ENCODE data around the gene KRTAP4-1. TPM values are rescaled to one million over a fixed set of nuclear protein-coding genes. Genes with fewer than 3 reads are reported as not detected.
"Not testable (repeated sequence)": the region's sequence is repeated elsewhere in the genome, so short reads cannot be mapped to it uniquely, and the experiment has no call there.

KRTAP4-1 gene
- total RNA-seq, 1 donor = not detected

- Histone ChIP-seq H3K4me3 (ENCODE audit: low read length) (no peak overlapping the region), H3K27me3 (ENCODE audit: insufficient read depth, low read length) (peaks cover 6% of the 10 kb centered on the region), H3K4me1 (ENCODE audit: insufficient read depth, low read length) (no peaks in the 10 kb centered on the region), H3K9me3 (ENCODE audit: low read depth, low read length) (no peaks in the 10 kb centered on the region)
Observed at GRCh38 chr17:41186872-41187271, 2.2 kb upstream of the KRTAP4-1 start.

DNA sequence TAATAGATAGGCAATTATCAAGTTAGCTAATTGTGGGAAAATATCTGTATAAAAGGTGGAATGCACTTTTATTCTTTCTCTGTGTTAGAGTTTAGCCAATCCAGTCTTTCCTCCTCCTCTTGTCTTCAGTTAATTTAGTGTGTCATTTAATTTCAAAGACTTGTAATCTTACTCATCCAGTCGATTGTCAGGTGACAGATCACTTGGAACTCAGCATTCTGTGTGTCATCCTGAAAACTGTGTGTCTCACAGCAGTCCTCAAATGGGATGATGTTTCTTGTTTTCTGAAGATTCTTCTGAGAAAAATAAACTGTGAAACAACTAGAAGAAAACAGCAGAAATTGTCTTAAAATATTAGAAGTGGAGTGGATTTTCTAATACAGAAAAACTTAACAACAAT lies 290 bp upstream of the KRTAP4-1 start:
- H3K27me3 ChIP-seq (ENCODE audit: insufficient read depth, low read length) = peaks cover 3% of the 10 kb centered on the region
- H3K9me3 ChIP-seq (ENCODE audit: low read depth, low read length) = no peaks in the 10 kb centered on the region
- no peak overlapping the region for H3K4me3 ChIP-seq (ENCODE audit: low read length)
- H3K4me1 ChIP-seq (ENCODE audit: insufficient read depth, low read length) = no peaks in the 10 kb centered on the region

DNA sequence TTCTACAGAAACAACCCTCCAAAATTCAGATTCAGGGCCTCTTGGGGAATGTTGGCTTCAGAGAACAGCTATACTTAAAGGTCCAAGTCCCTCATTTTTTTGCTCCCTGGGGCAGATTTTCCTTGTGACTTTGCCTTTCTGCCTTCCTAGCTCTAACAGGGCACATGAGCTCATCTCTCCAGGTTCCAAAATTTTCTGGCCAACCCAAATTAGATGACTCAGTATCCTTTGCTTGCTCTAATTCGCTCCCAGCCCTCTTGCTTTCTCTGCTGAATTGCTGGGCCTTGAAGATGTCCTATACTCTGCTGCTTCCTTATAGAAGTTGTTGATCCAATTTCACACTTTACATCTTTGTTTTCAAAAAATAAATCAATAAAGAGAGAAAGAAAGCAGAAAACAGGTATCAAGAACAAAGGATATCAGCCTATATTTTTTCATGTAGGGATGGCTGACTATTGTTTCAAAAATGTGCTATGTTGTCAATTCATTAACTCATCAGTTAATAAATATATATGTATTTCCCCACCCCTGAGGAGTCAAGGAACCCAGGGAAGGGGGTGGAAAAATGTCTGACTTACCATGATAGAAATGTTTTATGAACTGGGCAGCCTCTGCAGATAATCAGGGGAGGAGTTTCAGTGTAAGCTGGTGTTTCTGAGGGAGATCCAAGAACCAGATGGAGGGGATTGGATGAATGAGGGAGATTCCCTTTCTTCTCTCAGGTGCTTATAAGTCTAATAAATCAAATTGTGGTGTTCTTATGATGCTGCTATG lies 5.7 kb downstream of the KRTAP4-1 start:
- Histone ChIP-seq H3K4me3 (ENCODE audit: low read length) (no peak overlapping the region), H3K27me3 (ENCODE audit: insufficient read depth, low read length) (no peaks in the 10 kb centered on the region), H3K4me1 (ENCODE audit: insufficient read depth, low read length) (peaks cover 20% of the 10 kb centered on the region), H3K9me3 (ENCODE audit: low read depth, low read length) (no peaks in the 10 kb centered on the region)

DNA sequence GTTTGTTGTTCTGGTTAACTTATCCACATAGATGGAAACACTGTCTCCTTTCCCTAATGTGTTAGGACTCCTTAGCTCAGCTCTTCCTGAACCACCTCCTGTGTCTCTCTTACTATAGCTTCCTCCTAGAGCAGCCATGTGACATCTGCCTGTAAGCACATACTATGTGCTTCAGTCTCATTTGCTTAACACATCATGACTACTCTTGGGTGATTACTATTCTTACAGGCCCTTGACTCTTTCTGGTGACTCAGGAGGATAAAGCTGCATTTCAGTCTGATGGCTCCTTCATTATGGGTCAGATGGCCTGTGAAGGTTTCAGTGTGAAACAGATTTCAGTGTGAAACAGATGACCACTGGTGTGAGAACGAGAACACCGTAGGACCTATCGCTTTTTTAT lies 6.4 kb downstream of the KRTAP4-1 start:
- peaks cover 20% of the 10 kb centered on the region for H3K4me1 ChIP-seq (ENCODE audit: insufficient read depth, low read length)
- no peaks in the 10 kb centered on the region for H3K27me3 ChIP-seq (ENCODE audit: insufficient read depth, low read length)
- H3K4me3 ChIP-seq (ENCODE audit: low read length) = no peak overlapping the region
- no peaks in the 10 kb centered on the region for H3K9me3 ChIP-seq (ENCODE audit: low read depth, low read length)

DNA sequence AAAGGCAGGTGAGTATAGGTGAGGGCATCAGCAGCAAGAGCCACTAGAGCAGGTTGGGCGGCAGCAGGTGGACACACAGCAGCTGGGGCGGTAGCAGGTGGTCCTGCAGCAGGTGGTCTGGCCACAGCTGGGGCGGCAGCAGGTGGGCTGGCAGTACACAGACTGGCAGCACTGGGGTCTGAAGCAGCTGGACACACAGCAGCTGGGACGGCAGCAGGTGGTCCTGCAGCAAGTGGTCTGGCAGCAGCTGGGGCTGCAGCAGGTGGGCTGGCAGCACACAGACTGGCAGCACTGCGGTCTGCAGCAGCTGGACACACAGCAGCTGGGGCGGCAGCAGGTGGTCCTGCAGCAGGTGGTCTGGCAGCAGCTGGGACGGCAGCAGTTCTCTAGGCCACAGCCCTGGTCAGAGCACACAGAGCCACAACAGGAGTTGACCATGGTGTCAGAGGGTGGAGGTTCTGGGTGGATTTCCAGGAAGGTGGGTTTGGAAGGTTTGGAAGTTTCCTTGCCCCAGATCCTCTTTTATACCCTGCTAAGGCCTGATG lies 6.9 kb downstream of the KRTAP4-1 start, which contains the start of gene KRTAP4-2:
Gene KRTAP4-2 (minus strand): TSS at position 495 of the 545 bp plus-strand sequence. CDS start 57 bp downstream, at position 438.
- Histone ChIP-seq H3K27me3 (ENCODE audit: insufficient read depth, low read length) (no peaks in the 10 kb centered on the region), H3K4me1 (ENCODE audit: insufficient read depth, low read length) (peaks cover 20% of the 10 kb centered on the region), H3K4me3 (ENCODE audit: low read length) (no peak within 1 kb of the TSS), H3K9me3 (ENCODE audit: low read depth, low read length) (no peaks in the 10 kb centered on the region)

GRCh38 chr17:41176744-41177387 lies 7.8 kb downstream of the KRTAP4-1 start:
- H3K4me3 ChIP-seq (ENCODE audit: low read length) = no peak overlapping the region
- H3K27me3 ChIP-seq (ENCODE audit: insufficient read depth, low read length) = no peaks in the 10 kb centered on the region
- peaks cover 20% of the 10 kb centered on the region for H3K4me1 ChIP-seq (ENCODE audit: insufficient read depth, low read length)
- H3K9me3 ChIP-seq (ENCODE audit: low read depth, low read length) = no peaks in the 10 kb centered on the region

- Histone ChIP-seq H3K9me3 (ENCODE audit: low read depth, low read length) (no peaks in the 10 kb centered on the region), H3K27me3 (ENCODE audit: insufficient read depth, low read length) (no peaks in the 10 kb centered on the region), H3K4me1 (ENCODE audit: insufficient read depth, low read length) (peaks cover 11% of the 10 kb centered on the region), H3K4me3 (ENCODE audit: low read length) (no peak overlapping the region)
Observed at GRCh38 chr17:41171886-41172285, 12.8 kb downstream of the KRTAP4-1 start.

- Histone ChIP-seq H3K9me3 (ENCODE audit: low read depth, low read length) (no peaks in the 10 kb centered on the region), H3K27me3 (ENCODE audit: insufficient read depth, low read length) (peaks cover 3% of the 10 kb centered on the region), H3K4me1 (ENCODE audit: insufficient read depth, low read length) (no peaks in the 10 kb centered on the region), H3K4me3 (ENCODE audit: low read length) (no peak within 1 kb of the TSS)
Observed at GRCh38 chr17:41168121-41168520, 16.6 kb downstream of the KRTAP4-1 start, which contains the start of gene KRTAP4-3. Gene KRTAP4-3, minus strand, starts transcription at chr17:41168221. Its CDS starts 49 bp downstream, at chr17:41168172.

DNA sequence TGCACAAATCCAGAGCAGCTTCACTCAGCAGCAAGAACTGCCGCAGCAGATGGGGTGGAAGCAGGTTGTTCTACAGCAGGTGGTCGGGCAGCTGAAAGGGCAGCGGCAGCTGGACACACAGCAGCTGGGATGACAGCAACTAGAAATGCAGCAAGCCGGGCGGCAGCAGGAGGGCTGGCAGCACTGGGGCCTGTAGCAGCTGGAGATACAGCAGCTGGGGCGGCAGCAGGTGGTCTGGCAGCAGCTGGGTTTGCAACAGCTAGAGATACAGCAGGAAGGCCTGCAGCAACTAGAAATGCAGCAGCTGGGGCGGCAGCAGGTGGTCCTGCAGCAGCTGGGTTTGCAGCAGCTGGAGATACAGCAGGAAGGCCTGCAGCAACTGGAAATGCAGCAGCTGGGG lies 17.1 kb downstream of the KRTAP4-1 start:
- Histone ChIP-seq H3K4me3 (ENCODE audit: low read length) (no peak overlapping the region), H3K27me3 (ENCODE audit: insufficient read depth, low read length) (peaks cover 3% of the 10 kb centered on the region), H3K9me3 (ENCODE audit: low read depth, low read length) (no peaks in the 10 kb centered on the region), H3K4me1 (ENCODE audit: insufficient read depth, low read length) (no peaks in the 10 kb centered on the region)

- Histone ChIP-seq H3K4me1 (ENCODE audit: insufficient read depth, low read length) (no peaks in the 10 kb centered on the region), H3K27me3 (ENCODE audit: insufficient read depth, low read length) (peaks cover 3% of the 10 kb centered on the region), H3K4me3 (ENCODE audit: low read length) (no peak overlapping the region)
Observed at GRCh38 chr17:41163828-41164227, 20.9 kb downstream of the KRTAP4-1 start.

GRCh38 chr17:41160648-41161047 lies 24.1 kb downstream of the KRTAP4-1 start, which contains the start of gene KRTAP4-4:
Gene KRTAP4-4, minus strand, starts transcription at chr17:41160748. Its CDS starts 57 bp downstream, at chr17:41160691.
- H3K4me1 ChIP-seq (ENCODE audit: insufficient read depth, low read length) = no peaks in the 10 kb centered on the region
- H3K4me3 ChIP-seq (ENCODE audit: low read length) = no peak within 1 kb of the TSS
- peaks cover 11% of the 10 kb centered on the region for H3K27me3 ChIP-seq (ENCODE audit: insufficient read depth, low read length)
- H3K9me3 ChIP-seq (ENCODE audit: low read depth, low read length) = no peaks in the 10 kb centered on the region

More at GRCh38 chr17:41163828-41164227, 20.9 kb downstream of the KRTAP4-1 start:
- H3K9me3 ChIP-seq (ENCODE audit: low read depth, low read length) = no peaks in the 10 kb centered on the region

- H3K4me1 ChIP-seq (ENCODE audit: insufficient read depth, low read length); H3K4me3 ChIP-seq (ENCODE audit: low read length); H3K9me3 ChIP-seq (ENCODE audit: low read depth, low read length): not testable (repeated sequence)
- peaks cover 13% of the 10 kb centered on the region for H3K27me3 ChIP-seq (ENCODE audit: insufficient read depth, low read length)
Observed at GRCh38 chr17:41160190-41160589, 24.5 kb downstream of the KRTAP4-1 start.

GRCh38 chr17:41153856-41154255 lies 30.9 kb downstream of the KRTAP4-1 start:
- Histone ChIP-seq H3K27me3 (ENCODE audit: insufficient read depth, low read length) (peaks cover 11% of the 10 kb centered on the region), H3K4me3 (ENCODE audit: low read length) (no peak overlapping the region), H3K9me3 (ENCODE audit: low read depth, low read length) (no peaks in the 10 kb centered on the region), H3K4me1 (ENCODE audit: insufficient read depth, low read length) (no peaks in the 10 kb centered on the region)

DNA sequence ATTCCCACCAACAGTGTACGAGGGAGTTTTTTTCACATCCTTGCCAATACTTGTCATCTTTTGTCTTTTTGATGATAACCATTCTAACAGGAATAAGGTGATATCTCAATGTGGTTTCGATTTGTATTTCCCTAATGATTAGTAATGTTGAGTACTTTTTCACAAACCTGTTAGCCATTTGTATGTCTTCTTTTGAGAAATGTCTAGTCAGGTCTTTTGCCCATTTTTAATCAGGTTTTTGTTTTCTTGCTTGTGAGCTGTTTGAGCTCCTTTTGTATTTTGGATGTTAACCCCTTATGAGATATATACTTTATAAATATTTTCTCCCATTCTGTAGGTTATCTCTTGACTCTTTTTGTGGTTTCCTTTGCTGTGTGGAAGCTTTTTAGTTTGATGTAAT lies 33.2 kb downstream of the KRTAP4-1 start:
- H3K4me3 ChIP-seq (ENCODE audit: low read length) = no peak overlapping the region
- no peaks in the 10 kb centered on the region for H3K9me3 ChIP-seq (ENCODE audit: low read depth, low read length)
- no peaks in the 10 kb centered on the region for H3K4me1 ChIP-seq (ENCODE audit: insufficient read depth, low read length)
- H3K27me3 ChIP-seq (ENCODE audit: insufficient read depth, low read length) = peaks cover 9% of the 10 kb centered on the region

- H3K9me3 ChIP-seq (ENCODE audit: low read depth, low read length) = no peaks in the 10 kb centered on the region
- no peak overlapping the region for H3K4me3 ChIP-seq (ENCODE audit: low read length)
Observed at GRCh38 chr17:41150026-41150425, 34.7 kb downstream of the KRTAP4-1 start.

More at GRCh38 chr17:41150026-41150425, 34.7 kb downstream of the KRTAP4-1 start:
- Histone ChIP-seq H3K27me3 (ENCODE audit: insufficient read depth, low read length) (no peaks in the 10 kb centered on the region), H3K4me1 (ENCODE audit: insufficient read depth, low read length) (no peaks in the 10 kb centered on the region)

All from mononuclear cell (primary cell).